ENCODE measurements around the gene PLCL2. TPM values are rescaled to one million over a fixed set of nuclear protein-coding genes. Genes with fewer than 3 reads are reported as not detected.

Gene PLCL2
- total RNA-seq, 1 experiment from 2014 or later, result 0.07 TPM

GRCh38 chr3:17120115-17120514, 235.4 kb downstream of the PLCL2 start:
- Histone ChIP-seq H3K36me3 (ENCODE audit: control insufficient read depth, insufficient read depth, low read length) (no peaks in the 10 kb centered on the region), H3K4me1 (no peaks in the 10 kb centered on the region), H3K4me3 (ENCODE audit: low read depth, low read length) (no peak overlapping the region), H3K9me3 (no peaks in the 10 kb centered on the region), H3K27me3 (replicated peaks; ENCODE audit: control insufficient read depth, insufficient read depth, low read length) (no peaks in the 10 kb centered on the region)
- no peak overlapping the region for H3K4me3 Mint-ChIP-seq (ENCODE audit: unreplicated experiment)
- no peak for DNase-seq
- TF ChIP-seq, protein P1, sequence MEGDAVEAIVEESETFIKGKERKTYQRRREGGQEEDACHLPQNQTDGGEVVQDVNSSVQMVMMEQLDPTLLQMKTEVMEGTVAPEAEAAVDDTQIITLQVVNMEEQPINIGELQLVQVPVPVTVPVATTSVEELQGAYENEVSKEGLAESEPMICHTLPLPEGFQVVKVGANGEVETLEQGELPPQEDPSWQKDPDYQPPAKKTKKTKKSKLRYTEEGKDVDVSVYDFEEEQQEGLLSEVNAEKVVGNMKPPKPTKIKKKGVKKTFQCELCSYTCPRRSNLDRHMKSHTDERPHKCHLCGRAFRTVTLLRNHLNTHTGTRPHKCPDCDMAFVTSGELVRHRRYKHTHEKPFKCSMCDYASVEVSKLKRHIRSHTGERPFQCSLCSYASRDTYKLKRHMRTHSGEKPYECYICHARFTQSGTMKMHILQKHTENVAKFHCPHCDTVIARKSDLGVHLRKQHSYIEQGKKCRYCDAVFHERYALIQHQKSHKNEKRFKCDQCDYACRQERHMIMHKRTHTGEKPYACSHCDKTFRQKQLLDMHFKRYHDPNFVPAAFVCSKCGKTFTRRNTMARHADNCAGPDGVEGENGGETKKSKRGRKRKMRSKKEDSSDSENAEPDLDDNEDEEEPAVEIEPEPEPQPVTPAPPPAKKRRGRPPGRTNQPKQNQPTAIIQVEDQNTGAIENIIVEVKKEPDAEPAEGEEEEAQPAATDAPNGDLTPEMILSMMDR (IDR thresholded peaks at IDR 0.05; ENCODE audit: insufficient read depth in 1 of 2, low read depth in 1 of 2, low read length in 1 of 2, severe bottlenecking in 1 of 2, unreplicated experiment in 1 of 2), result no peak
- POLR2A ChIA-PET, result no interaction called here
- intact Hi-C loops (cut with micrococcal nuclease; ENCODE audit: unreplicated experiment), result no loop called here
- BruUV-seq (replicated peaks), result no TSS peak
- no peaks in the 10 kb centered on the region for H3K4me1 Mint-ChIP-seq (ENCODE audit: low read depth, unreplicated experiment)
- no peaks in the 10 kb centered on the region for H3K36me3 Mint-ChIP-seq (ENCODE audit: insufficient read depth, unreplicated experiment)
- no peak overlapping the region for H3K27ac Mint-ChIP-seq (ENCODE audit: unreplicated experiment)
- peaks cover 3% of the 10 kb centered on the region for H3K27me3 Mint-ChIP-seq (ENCODE audit: insufficient read depth, unreplicated experiment)
- no peaks in the 10 kb centered on the region for H3K9me3 Mint-ChIP-seq (ENCODE audit: unreplicated experiment)
- CTCF ChIA-PET, result no interaction called here

DNA sequence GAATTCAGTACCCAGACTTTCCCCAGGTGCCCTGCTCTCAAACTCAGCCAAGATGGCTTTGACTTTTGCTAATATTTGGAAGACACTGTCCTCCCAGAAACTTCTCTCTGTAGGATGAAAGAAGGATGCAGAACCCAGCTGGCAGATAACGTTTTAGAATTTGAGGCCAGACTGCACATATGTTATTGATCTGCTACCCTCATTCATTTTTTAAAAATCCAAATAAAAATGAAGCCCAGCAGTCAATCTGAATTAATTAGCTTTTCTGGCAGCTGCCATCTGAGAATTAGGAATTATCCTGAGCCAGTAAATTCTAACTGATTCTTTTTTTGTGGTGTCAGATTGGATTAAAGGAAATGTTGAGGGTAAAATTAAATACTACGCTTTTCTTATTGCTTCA, 236.6 kb downstream of the PLCL2 start:
- no peaks in the 10 kb centered on the region for H3K36me3 ChIP-seq (ENCODE audit: control insufficient read depth, insufficient read depth, low read length)
- no peaks in the 10 kb centered on the region for H3K4me1 Mint-ChIP-seq (ENCODE audit: low read depth, unreplicated experiment)
- POLR2A ChIA-PET, result no interaction called here
- H3K4me1 ChIP-seq, result no peaks in the 10 kb centered on the region
- no peak for DNase-seq
- H3K27me3 ChIP-seq (replicated peaks; ENCODE audit: control insufficient read depth, insufficient read depth, low read length), result no peaks in the 10 kb centered on the region
- H3K9me3 ChIP-seq, result no peaks in the 10 kb centered on the region
- H3K27me3 Mint-ChIP-seq (ENCODE audit: insufficient read depth, unreplicated experiment), result peaks cover 3% of the 10 kb centered on the region
- no peaks in the 10 kb centered on the region for H3K9me3 Mint-ChIP-seq (ENCODE audit: unreplicated experiment)
- CTCF ChIA-PET, result no interaction called here
- no peak overlapping the region for H3K4me3 ChIP-seq (ENCODE audit: low read depth, low read length)
- no peaks in the 10 kb centered on the region for H3K36me3 Mint-ChIP-seq (ENCODE audit: insufficient read depth, unreplicated experiment)
- BruUV-seq (replicated peaks), result no TSS peak
- H3K27ac Mint-ChIP-seq (ENCODE audit: unreplicated experiment), result no peak overlapping the region
- TF ChIP-seq, protein P1 (IDR thresholded peaks at IDR 0.05; ENCODE audit: insufficient read depth in 1 of 2, low read depth in 1 of 2, low read length in 1 of 2, severe bottlenecking in 1 of 2, unreplicated experiment in 1 of 2), result no peak
- no peak overlapping the region for H3K4me3 Mint-ChIP-seq (ENCODE audit: unreplicated experiment)
- intact Hi-C loops (cut with micrococcal nuclease; ENCODE audit: unreplicated experiment), result no loop called here

DNA sequence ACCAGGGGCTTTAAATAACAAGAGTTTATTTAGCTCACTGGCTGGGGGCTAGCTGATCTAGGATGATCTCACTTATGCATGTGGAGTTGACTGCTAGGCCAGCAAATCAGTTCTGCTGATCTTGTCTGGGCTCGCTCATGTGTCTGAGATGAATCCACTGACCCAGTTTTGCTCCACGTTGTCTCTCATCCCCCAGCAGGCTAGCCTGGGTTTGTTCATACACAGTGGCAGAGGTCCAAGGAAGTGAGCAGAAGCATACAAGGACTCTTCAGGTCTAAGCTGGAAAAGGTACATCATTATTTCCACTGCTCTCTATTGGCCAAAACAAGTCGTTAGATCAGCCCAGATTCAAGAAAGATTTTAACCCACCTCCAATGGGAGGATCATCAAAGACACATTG, 238.0 kb downstream of the PLCL2 start:
- no peak overlapping the region for H3K27ac Mint-ChIP-seq (ENCODE audit: unreplicated experiment)
- no peak overlapping the region for H3K4me3 Mint-ChIP-seq (ENCODE audit: unreplicated experiment)
- no peaks in the 10 kb centered on the region for H3K9me3 Mint-ChIP-seq (ENCODE audit: unreplicated experiment)
- no peaks in the 10 kb centered on the region for H3K36me3 Mint-ChIP-seq (ENCODE audit: insufficient read depth, unreplicated experiment)
- no peak overlapping the region for H3K4me3 ChIP-seq (ENCODE audit: low read depth, low read length)
- no peaks in the 10 kb centered on the region for H3K9me3 ChIP-seq
- intact Hi-C loops (cut with micrococcal nuclease; ENCODE audit: unreplicated experiment), result no loop called here
- no peaks in the 10 kb centered on the region for H3K27me3 ChIP-seq (replicated peaks; ENCODE audit: control insufficient read depth, insufficient read depth, low read length)
- DNase-seq, result no peak
- no peaks in the 10 kb centered on the region for H3K27me3 Mint-ChIP-seq (ENCODE audit: insufficient read depth, unreplicated experiment)
- no TSS peak for BruUV-seq (replicated peaks)
- H3K4me1 ChIP-seq, result no peaks in the 10 kb centered on the region
- TF ChIP-seq, protein P1 (IDR thresholded peaks at IDR 0.05; ENCODE audit: insufficient read depth in 1 of 2, low read depth in 1 of 2, low read length in 1 of 2, severe bottlenecking in 1 of 2, unreplicated experiment in 1 of 2), result no peak
- ChIA-PET CTCF (no interaction called here), POLR2A (no interaction called here)
- H3K4me1 Mint-ChIP-seq (ENCODE audit: low read depth, unreplicated experiment), result no peaks in the 10 kb centered on the region
- H3K36me3 ChIP-seq (ENCODE audit: control insufficient read depth, insufficient read depth, low read length), result no peaks in the 10 kb centered on the region
